NCI-H2081 (cell line): ENCODE measurements around the gene LIM2.

ENCODE experiments used
- DNase-seq, 2 experiments: peaks; one replicate each; lab custom pipeline; 2025; lab: John Stamatoyannopoulos, UW

The LIM2 gene

DNA sequence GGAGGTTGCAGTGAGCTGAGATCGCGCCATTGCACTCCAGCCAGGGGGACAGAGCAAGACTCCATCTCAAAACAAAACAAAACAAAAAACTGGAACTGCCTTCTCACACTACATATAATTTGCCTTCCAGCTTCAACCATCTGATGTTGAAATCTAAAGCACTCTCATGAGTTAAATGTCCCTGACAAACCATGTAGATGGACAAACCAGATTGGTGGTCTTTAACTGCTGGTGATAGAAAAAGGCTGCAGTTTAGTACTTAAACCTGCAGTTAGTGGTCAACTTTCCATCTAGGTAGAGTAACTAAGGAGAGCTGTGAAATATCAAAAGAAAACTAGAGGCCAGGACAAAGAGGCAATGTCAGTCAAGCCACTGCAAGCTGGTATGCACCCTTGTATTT is 8.4 kb upstream of the LIM2 start:
- DNase-seq, result no peak

DNA sequence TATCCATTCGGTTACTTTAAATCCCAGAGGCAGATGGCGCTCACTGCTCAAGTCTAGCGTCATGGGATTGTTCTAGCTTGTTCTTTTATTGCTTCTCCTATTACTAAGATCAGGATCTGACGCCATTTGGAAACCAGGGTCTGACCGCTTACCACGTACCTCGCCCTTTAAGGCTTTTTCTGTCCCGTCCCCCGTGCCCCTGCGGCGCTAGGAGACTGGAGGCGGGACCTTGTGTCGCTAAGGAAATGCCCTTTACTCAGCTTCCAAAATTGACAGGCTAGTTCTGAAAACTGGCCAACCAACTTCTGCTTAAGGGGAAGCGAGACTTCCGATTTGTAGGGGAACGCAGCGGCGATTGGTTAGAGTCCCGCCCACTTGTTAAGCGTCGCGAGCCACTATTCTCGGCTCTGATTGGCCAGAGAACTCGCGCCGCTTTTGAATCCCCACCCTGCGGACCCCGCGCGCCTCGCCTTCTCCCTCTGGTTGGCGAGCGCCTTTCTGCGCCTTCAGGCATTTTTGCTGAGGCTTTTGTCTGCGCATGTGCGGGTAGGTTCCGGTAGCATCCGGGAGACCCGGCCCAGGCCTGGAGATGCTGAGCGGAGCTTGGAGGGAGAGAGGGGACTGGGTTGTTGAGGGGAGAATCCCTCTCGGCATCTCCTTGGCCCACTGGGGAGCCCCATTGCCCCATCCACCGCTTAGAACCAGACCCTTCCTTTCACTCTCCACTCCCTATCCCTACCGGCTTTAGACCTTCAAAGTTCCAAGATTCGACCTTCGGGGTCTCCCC is 6.5 kb upstream of the LIM2 start:
- DNase-seq, result peak; percentile 11 to 24

DNA sequence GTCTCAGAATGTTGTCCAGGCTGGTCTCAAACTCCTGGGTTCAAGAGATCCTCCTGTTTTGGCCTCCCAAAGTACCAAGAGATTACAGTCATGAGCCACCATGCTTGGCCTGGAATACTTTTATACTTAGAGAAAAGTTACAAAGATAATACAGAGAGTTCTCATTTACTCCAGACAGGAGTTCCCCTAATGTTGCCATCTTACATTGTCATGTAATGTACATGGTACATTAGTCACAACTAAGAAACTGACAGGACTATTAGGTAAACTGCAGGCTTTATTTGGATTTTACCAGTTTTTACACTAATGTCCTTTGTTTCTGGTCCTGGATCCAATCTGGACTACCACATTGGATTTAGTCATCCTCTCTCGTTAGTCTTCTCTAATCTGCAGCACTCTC is 4.9 kb upstream of the LIM2 start:
- DNase-seq, result no peak

DNA sequence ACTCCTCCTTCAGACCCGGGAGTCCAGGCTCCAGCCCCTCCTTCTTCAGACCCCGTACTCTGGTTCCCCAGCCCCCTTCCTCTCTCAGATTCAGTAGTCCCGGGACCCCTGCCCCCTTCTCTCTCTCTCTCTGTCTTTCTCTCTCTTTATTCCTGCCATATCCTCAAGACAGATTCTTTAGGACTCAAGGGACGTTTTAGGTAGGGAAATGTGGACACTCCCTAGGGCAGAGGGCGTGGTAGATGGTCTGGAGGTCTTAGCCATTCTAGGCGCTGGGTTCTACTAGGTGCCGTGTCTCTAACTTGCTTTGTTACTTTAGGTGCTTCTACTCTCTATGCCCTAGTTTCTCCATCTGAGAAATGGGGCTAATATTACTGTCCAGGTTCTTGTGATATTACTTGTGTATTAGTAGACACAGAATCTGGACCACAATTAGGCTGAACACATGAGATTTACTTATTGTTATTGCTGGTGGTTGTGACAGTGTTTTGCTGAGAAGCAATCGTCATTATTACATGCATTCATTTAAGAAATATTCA is 3.4 kb upstream of the LIM2 start:
- DNase-seq, result no peak

DNA sequence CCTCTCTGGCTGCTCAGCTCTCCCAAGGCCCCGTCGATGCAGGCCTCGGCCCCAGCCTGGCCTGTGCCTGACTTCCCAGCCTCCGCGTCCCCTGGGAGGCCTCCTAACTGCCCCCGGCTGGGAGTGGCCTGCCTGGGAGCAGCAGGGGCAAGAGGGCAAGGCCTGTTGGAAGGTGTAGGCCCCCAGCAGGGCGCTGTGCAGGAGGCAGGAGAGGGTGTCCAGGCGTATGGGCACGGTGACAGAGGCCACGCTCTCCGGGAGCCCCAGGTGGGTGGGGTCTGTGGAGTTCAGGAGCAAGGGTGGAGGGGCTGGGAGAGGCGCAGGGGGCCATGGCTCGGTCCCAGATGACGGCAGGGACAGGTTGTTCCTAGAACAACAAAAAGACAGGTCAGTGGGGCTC is 1.4 kb upstream of the LIM2 start:
- no peak for DNase-seq

DNA sequence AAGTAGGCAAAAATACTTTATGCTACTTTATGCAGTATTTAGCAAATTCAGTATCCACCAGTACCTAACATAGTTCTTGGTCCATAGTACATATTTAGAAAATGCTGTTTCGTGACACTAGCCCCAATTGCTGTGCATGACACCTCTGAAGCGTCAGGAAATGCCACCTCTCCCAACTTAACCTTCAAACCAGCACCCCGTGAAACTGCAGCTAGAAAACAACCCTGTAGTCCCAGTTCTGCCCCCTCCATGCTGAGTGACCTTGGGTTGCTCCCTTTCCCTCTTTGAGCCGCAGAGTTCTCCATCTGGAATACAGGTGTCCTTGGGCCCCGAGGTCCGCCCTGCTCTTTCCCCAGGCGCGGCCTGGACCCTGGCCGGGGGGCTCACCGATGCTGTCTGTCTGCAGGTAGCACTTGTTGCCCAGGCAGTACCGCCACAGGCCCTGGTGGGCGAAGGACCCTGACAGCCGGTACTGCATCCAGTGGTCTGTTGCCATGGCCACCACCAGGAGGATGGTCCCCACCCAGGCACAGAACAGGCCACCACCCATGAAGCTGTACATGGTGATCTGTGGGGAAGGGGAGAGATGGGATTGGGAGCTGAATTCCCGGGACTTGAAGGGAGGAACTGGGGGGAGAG is 773 bp downstream of the LIM2 start:
- DNase-seq, result no peak

DNA sequence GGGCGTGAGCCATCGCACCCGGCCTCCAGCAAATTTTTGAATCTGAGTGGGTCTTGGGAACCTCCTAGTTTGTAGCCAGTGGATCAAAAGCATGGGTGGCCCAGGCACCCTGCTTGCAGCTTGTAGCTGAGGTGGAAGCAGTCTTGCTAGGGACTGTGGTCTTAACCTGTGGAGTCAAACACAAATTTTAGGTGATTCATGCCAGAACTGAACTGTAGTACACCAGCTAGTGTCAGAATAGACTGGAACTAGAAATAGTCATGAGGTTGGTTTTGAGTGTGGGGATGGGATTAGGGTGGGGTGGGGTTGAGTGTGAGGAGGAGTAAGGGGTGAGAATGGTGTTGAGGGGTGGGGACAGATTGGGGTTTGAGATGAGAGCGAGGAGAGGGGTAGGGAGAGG is 5.8 kb downstream of the LIM2 start:
- DNase-seq, result no peak

DNA sequence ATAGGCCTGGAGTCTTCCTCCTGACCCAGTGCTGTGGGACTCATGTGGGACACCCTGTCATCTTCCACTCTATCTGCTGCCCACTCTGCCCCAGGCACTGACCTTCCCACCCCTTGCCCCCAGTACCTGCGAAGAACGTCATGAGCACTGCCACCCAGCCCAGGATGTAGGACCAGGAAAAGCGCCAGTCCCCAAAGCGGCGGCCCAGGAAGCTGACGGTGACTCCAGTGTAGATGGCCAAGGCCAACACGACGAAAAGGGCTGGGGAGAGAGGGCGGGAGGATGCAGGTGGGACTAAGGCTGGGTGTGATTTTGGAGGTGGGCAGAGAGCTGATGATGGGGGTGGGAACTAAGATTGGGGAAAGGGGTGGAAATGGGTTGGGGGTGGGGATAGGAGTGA is 7.4 kb downstream of the LIM2 start:
- no peak for DNase-seq

DNA sequence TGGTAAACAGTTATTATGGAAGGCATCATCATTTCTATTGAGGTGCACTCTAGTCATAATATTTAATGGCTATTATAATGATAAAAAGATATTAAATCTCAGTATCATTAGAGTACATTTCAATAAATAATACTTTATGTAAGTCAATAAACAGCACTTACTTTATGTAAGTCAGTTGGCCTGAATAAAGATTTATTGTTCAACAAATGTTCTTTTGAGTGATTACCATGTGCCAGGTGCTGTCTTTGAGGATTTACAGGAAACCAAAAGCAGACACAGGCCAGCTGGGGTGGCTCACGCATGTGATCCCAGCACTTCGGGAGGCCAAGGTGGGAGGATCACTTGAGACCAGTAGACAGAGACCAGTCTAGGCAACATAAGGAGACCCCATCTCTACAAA is 10.4 kb downstream of the LIM2 start:
- DNase-seq, result no peak

DNA sequence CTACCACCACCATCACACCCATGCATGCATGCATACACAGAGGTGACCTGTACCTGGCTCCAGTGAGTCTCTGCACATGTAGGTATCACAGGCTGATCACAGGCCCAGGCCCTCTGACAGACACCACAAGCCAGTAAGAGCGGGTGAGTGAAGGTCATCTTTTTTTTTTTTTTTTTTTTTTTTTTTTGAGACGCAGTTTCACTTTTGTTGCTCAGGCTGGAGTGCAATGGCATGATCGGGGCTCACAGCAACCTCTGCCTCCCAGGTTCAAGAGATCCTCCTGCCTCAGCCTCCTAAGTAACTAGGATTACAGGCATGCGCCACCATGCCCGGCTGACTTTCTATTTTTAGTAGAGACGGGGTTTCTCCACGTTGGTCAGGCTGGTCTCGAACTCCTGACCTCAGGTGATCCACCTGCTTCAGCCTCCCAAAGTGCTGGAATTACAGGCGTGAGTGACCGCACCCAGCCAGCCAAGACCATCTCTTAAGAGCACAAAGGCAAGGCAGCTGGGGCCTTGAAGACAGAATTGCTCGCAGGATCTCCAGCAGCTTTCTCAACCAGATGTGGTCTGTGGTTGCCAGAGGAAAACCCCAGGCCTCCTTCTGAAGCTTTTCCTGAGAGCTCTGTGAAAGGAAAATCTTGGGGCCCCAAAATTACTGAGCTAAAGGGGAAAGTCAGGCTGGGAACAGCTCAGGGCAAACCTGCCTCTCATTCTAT is 12.1 kb downstream of the LIM2 start:
- DNase-seq, result no peak

DNA sequence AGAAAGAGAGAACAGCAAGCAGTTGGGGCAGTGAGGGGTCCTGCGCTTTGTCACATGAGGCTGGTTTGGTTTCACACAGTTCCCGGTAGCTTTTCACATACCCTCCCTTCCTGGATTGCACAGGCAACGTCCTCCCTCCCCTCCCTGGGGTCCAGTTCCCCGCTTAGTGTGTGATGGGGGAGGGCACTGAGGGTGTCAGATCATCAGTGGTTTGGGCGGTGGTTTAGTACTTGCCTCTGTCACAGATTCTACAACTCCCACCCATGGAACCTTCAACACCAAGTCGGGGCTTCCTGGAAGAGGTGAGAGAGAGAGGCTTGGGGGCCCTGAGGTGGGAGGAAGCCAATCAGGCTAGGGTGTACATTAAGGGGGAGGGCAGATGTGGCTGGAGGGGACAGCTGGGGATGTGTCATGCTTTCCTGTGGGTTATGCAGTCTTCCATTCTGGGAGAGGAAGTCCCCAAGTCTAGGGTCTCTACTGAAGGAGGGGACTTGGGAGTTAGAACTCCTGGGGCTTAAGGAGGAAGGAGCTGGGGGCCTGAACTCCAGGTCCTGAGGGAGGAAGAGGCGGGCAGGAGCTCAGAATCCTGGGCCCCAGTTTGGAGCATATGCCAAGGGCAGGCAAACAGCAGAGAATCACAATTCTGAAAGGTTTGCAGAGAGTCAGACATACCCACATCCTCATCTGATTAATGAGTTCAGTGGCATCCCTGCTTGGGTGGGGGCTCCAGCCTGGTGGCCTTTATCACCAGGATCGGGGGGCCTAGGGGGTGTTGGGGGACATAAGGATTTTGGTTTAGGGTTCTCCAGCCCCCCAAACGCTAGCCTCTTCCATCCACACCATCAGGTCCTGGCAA is 14.9 kb downstream of the LIM2 start, which contains the start of gene NKG7:
Gene NKG7 (minus strand): TSS at position 6 of the 856 bp plus-strand sequence. CDS start 119 bp downstream, outside the sequence.
- no peak for DNase-seq

DNA sequence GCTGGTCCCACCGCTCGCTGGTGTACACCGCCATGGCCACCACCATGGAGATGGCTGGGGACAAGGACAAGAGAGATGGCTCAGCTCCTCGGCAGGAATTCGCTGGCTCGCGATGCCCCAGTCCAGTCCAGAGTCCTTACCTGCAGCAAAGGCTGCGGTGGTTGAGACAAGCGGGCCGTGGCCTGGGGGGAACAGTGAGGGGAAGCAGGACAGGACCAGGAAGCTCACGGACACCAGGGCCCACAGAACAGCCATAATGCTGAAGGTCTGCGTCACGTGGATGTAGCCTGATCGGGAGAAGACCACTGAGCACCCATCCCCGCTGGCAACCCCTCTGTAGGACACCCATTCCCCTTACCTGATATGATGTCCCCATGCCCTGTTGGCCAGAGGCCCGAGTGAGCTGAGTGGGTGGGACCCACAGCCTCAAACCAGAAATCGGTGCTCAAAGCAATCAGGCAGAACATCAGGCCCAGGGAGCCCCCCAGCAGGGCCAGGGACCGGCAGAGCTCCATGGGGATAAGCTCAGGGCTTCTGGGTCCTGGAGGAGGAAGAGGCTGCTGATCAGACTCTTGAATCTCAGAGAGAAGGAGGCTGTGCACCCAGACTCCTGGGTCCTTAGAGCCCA is 15.6 kb downstream of the LIM2 start:
- no peak for DNase-seq

DNA sequence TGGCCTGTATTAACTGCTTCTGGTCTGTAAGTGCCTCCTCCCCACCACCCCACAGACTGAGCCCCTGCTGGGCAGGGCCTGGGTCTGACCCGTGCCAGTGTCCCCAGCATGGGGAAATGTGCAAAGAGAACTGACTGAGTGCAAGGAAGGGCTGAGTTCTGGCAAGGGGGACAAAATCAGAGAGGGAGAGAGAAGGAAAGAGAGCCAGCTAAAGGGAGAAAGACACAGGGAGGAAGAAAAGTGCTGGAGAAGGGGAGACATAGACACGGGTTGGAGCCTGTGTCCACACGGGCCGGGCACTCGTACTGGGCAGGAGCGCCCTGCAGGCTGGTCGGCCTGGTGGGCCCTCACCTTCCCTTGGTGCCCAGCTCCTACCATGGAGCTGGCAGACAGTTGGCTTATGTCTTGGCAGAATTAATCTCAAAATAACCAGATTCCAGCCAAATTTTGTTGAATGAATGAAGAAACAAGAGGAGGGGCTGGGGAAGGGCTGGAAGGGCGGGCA is 16.5 kb downstream of the LIM2 start:
- DNase-seq, result no peak

DNA sequence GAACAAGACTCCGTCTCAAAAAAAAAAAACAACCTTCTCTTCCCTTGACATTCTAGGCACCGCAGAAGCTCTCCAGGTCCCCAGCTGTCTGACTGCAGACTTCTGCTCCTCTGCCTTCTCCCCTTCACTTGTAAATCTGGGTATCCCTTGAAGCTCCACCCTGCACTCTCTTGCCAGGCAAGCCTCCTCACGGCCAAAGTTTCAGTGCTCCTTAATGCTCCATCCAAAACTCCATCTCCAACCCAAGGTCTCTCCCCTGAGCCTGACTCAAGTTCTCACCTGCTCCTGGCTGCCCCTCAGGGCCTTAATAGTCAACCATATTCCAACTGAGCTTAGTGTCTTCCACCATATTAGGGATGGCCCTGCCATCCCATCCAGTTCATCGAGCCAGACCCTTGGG is 17.5 kb downstream of the LIM2 start:
- DNase-seq, result no peak

DNA sequence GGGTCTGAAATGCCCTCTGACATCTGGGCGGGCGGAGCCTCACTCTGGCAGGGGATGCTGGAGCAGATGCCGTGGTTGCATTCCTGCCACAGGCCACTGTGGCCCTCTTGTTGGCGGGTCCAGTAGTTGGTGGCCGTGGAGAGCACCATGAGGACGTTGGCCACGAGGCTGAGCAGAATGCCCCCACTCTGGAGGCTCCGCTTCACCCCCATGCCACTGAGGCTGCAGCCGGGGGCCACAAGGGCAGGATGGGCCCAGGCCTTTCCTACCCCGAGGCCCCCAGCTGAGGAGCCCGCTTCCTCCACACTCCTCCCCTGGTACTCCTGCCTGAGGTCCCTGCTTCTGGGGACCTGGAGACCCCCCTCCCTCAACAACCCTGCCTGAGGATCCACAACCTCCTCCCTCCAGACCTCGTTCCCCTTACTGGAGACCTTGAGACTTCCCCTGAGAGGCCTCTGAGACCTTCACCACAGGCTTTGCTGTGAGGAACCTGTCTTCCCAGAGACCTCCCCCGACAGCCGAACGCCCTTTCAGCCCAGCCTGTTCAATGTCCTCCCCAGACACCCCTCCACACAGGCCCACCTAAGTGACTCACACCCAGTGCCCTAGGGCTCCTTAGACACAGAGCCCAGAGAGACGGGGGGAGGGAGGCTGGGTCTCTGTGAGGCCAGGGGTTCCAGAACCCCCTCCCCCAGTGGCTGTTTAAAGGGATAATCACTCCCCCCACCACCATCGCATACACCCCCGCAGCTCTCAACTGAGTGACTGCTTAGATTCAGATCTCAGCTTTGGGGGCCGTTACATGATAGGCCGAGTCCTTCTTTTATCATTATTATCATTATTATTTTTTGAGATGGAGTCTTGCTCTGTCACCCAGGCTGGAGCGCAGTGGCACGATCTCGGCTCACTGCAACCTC is 19.1 kb downstream of the LIM2 start, which contains the start of gene CLDND2:
Gene CLDND2 (minus strand): TSS at position 638 of the 917 bp plus-strand sequence. CDS start 426 bp downstream, at position 212.
- DNase-seq, result no peak

DNA sequence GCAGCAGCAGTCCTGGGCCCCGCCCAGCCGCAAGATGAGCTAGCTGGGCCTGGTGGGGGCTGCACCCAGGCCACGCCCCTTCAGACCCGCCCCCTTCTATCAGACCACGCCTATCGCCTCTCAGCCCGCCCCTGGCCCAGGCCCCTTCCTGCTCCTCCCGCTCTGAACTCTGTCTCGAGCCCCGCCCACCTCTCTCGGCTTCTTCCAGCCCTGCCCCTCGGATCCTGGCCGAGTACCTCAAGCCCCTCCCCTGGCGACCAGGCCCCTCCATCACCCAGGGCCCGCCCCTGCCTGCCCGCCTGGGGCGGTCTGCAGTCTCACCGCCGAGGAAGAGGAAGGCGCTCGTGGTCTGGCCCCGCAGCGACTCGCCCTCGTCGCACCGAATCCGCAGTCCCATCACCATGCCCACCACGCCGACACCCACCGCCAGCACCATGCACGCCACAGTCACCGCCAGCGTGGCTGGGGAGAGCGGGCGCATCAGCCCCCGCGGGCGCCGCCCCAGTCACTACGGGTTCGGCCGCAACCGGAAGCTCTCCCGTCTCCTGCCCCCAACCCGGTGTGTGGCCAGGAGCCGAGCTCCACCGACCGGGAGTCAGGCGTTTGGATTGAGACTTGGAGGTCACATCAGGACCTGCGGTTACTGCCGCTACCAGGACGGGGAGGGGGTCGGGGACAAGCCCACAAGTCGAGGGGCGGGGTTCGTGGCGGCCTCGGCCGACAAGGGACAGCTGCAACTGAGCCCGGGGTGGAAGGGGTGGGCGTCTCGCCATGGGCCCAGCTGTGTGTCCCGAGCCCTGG is 20.0 kb downstream of the LIM2 start:
- no peak for DNase-seq

DNA sequence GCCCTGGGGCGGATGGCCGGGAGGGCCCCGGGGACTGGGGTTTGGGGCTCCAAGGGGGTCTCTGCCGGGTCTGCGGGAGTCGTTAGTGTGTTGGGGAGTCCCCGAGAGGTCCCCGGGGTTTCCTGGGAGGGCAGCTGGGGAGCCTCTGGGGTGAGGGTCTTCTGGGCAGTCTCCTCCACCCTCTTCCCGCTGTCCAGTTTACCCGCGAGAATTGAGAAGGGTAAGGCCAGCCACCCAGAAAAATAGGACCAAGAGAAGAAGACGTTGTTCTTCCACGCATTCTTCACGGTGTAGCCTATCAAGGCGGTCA is 20.6 kb downstream of the LIM2 start:
- DNase-seq, result no peak

DNA sequence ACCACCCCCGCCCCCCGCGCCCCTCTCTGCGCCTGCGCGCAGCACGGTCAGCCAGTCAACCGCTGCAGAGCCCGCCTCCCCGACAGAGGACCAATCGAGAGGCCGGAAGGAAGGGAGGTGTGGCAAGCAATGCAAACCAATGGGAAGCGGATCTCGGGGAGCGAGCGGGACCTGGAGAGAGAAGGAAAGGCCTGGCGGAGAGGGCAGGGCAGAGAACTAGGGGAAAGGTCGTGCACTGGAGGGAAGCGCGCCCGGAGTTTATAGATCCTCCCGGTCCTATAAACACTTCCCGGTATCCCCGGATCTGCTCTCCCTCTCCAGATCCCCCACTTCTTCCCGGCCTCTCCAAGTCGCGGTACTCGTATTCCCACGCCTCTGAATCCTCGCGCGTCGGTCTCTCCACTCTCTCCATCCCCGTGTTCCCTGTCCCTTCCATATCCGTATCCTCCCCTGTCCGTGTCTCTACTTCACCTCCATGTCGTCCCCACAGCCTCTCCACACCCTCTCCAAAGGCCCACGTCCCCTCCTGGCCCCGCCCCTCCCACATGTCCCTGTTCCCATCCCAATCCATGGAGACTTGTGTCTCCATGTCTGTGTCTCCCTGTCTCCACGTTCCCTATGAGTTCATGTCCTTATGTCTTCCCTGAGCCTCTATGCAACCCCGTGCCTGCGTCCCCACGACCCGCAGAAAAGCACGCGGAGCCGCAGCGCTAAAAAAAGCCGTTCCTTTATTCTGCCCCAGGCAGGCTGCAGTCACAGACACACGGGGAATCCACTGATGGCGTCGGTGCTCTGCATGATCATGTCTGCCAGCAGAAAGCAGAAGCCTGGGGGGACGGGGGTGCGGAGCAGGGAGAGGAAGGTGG is 21.2 kb downstream of the LIM2 start:
- peak; percentile 20 to 30 for DNase-seq
